IMR-90 (cell line): ENCODE results near the gene PHPT1. TPM values are rescaled to one million over a fixed set of nuclear protein-coding genes. Genes with fewer than 3 reads are reported as not detected.

Source experiments
- ATAC-seq: fragments of 200-7000 bp; cut with Tn5 transposase; 2 replicates; pipeline ENCODE4 v1.9.1; 2020; ENCODE audit warnings: low read depth, mild to moderate bottlenecking, moderate library complexity
- BruUV-seq: library from RNA; stranded (reverse); fragments of 400-500 nt; replicated peaks from 2 replicates; lab custom pipeline; 2021; lab: Mats Ljungman, UMichigan
- CTCF ChIA-PET: fragments of 300-600 bp; formaldehyde crosslinking; extraction: SDS; loops from one replicate; lab custom pipeline; 2021; ENCODE audit warnings: antibody characterized with exemption; lab: Yijun Ruan, JAX
- POLR2A ChIA-PET: fragments of 300-600 bp; sonication (Branson Sonifier 250); formaldehyde crosslinking; loops from one replicate; lab custom pipeline; 2022; ENCODE audit warnings: antibody characterized with exemption; ENCODE audit not compliant: unreplicated experiment; lab: Charles Lee
- DNase-seq: peaks from one replicate; pipeline ENCODE4 v3.0.0; 2013
- H2AFZ ChIP-seq: replicated peaks from 2 replicates; pipeline ENCODE3; 2013; ENCODE audit warnings: low read length, mild to moderate bottlenecking; ENCODE audit not compliant: poor library complexity
- H2AK5ac ChIP-seq: 2 replicates; pipeline ENCODE4 v1.6.1; 2013; ENCODE audit warnings: low read depth, low read length, inconsistent platforms
- H2AK9ac ChIP-seq: replicated peaks from 2 replicates; pipeline ENCODE3; 2013; ENCODE audit warnings: mild to moderate bottlenecking, low read depth, low read length, moderate library complexity; ENCODE audit not compliant: poor library complexity
- H2BK120ac ChIP-seq: 2 replicates; pipeline ENCODE4 v1.6.1; 2013; ENCODE audit warnings: low read depth, low read length, inconsistent platforms
- H2BK15ac ChIP-seq: 3 replicates; pipeline ENCODE4 v1.6.1; 2013; ENCODE audit warnings: low read depth, low read length, inconsistent platforms
- H2BK20ac ChIP-seq: 2 replicates; pipeline ENCODE4 v1.6.1; 2013; ENCODE audit warnings: low read depth, mild to moderate bottlenecking, inconsistent platforms, low read length, moderate library complexity
- H2BK5ac ChIP-seq: 2 replicates; pipeline ENCODE4 v1.6.1; 2013; ENCODE audit warnings: mild to moderate bottlenecking, low read depth, low read length, inconsistent platforms; ENCODE audit not compliant: poor library complexity, severe bottlenecking
- H3K14ac ChIP-seq: replicated peaks from 2 replicates; pipeline ENCODE4 v1.6.1; 2013; ENCODE audit warnings: low read depth, low read length, inconsistent platforms
- H3K18ac ChIP-seq: 2 replicates; pipeline ENCODE4 v1.6.1; 2013; ENCODE audit warnings: low read depth, low read length, control low read depth
- H3K23ac ChIP-seq: 2 replicates; pipeline ENCODE4 v1.6.1; 2013; ENCODE audit warnings: low read depth, low read length, inconsistent platforms
- H3K27ac ChIP-seq: 2 replicates; pipeline ENCODE4 v1.5.1; 2013; ENCODE audit warnings: mild to moderate bottlenecking, control low read depth, low read length; ENCODE audit not compliant: insufficient read depth
- H3K27me3 ChIP-seq: 2 replicates; pipeline ENCODE4 v1.6.1; 2013; ENCODE audit warnings: low read length; ENCODE audit not compliant: control insufficient read depth, insufficient read depth
- H3K36me3 ChIP-seq: 2 replicates; pipeline ENCODE4 v1.6.1; 2013; ENCODE audit warnings: low read length, mixed read lengths; ENCODE audit not compliant: control insufficient read depth, insufficient read depth
- H3K4ac ChIP-seq: 2 replicates; pipeline ENCODE4 v1.6.1; 2013; ENCODE audit warnings: low read depth, low read length, inconsistent platforms
- H3K4me1 ChIP-seq: 2 replicates; pipeline ENCODE4 v1.6.1; 2013; ENCODE audit warnings: low read length, mixed read lengths; ENCODE audit not compliant: control insufficient read depth, insufficient read depth
- H3K4me2 ChIP-seq: 2 replicates; pipeline ENCODE4 v1.6.1; 2013; ENCODE audit warnings: low read depth, mild to moderate bottlenecking, control low read depth, low read length, moderate library complexity
- H3K4me3 ChIP-seq: 2 replicates; pipeline ENCODE4 v1.5.1; 2013; ENCODE audit warnings: low read depth, mild to moderate bottlenecking, control low read depth, low read length, moderate library complexity; ENCODE audit not compliant: insufficient read depth
- H3K56ac ChIP-seq: 2 replicates; pipeline ENCODE4 v1.6.1; 2013; ENCODE audit warnings: low read length, inconsistent platforms; ENCODE audit not compliant: insufficient read depth; ENCODE audit errors: extremely low read depth
- H3K79me1 ChIP-seq, 2 experiments: 2 replicates each; pipeline ENCODE4 v1.6.1; 2013; ENCODE audit warnings: low read length in 2 of 2, inconsistent platforms in 1 of 2, low read depth in 1 of 2
- H3K9ac ChIP-seq: 2 replicates; pipeline ENCODE4 v1.6.1; 2013; ENCODE audit warnings: low read depth, low read length, control low read depth
- H3K9me1 ChIP-seq: 2 replicates; pipeline ENCODE4 v1.6.1; 2013; ENCODE audit warnings: low read length, inconsistent platforms; ENCODE audit not compliant: insufficient read depth
- H3K9me3 ChIP-seq: 2 replicates; pipeline ENCODE4 v1.6.1; 2013; ENCODE audit warnings: low read length; ENCODE audit not compliant: control insufficient read depth, insufficient read depth
- H4K20me1 ChIP-seq: 2 replicates; pipeline ENCODE4 v1.6.1; 2013; ENCODE audit warnings: low read length, inconsistent platforms; ENCODE audit not compliant: insufficient read depth
- H4K5ac ChIP-seq: 2 replicates; pipeline ENCODE4 v1.6.1; 2013; ENCODE audit warnings: mild to moderate bottlenecking, low read depth, low read length, control low read depth
- H4K8ac ChIP-seq, 2 experiments: 2 replicates each; pipeline ENCODE4 v1.6.1; 2013; ENCODE audit warnings: low read depth in 2 of 2, low read length in 2 of 2, control low read depth in 1 of 2, inconsistent platforms in 1 of 2
- H4K91ac ChIP-seq: 2 replicates; pipeline ENCODE4 v1.6.1; 2013; ENCODE audit warnings: low read depth, low read length, inconsistent platforms; ENCODE audit not compliant: insufficient read depth
- MAZ ChIP-seq: IDR thresholded peaks from 2 replicates; pipeline ENCODE4 v1.6.1; 2012; ENCODE audit warnings: low read depth, mild to moderate bottlenecking, low read length, improper control_type of control experiment, moderate library complexity, borderline replicate concordance
- WGBS, 2 experiments: methylation state at CpG; one replicate each; pipeline versions ENCODE4 v1.1.5 to v1.1.7; 2013; ENCODE audit warnings: missing lambda C conversion rate in 2 of 2; ENCODE audit not compliant: insufficient read length in 1 of 2; ENCODE audit errors: extremely low coverage in 2 of 2; 5-methylcytosine and 5-hydroxymethylcytosine counted together
- dilution Hi-C: fragments of 300-500 bp; cut with HindIII; formaldehyde crosslinking; loops from one replicate; pipeline ENCODE4 v1.14.3; 2018; ENCODE audit warnings: low sequenced_read_pairs; ENCODE audit not compliant: unreplicated experiment
- in situ Hi-C: fragments of 300-500 bp; cut with MboI; formaldehyde crosslinking; loops from 3 replicates; pipeline ENCODE4 v1.14.3; 2019; ENCODE audit warnings: low sequenced_read_pairs, inconsistent platforms, mixed read lengths
- intact Hi-C: fragments of 100-400 bp; cut with micrococcal nuclease; formaldehyde crosslinking; loops from 2 replicates; pipeline ENCODE4 v1.10.0; 2022
- polyA plus RNA-seq, 3 experiments: library from polyadenylated mRNA; depleted of rRNA; stranded (reverse); fragments of >200 nt; gene quantifications; 2 replicates each; pipeline ENCODE4 v1.2.3, GENCODE V29; 2012; ENCODE audit warnings: low replicate concordance in 1 of 3
- total RNA-seq: library from RNA; depleted of rRNA; stranded (reverse); fragments of >200 nt; gene quantifications from 2 replicates; pipeline ENCODE4 v1.2.3, GENCODE V29; 2012

PHPT1 gene
- total and polyA plus RNA-seq, 2 of the 4 experiments (the other 2 are of a cell fraction), result 79.8 to 214 TPM

- H4K5ac ChIP-seq, result no peak overlapping the region
- H3K36me3 ChIP-seq, result peaks cover 35% of the 10 kb centered on the region
- H3K18ac ChIP-seq, result no peak overlapping the region
- no peak overlapping the region for H2BK120ac ChIP-seq
- H3K27me3 ChIP-seq, result no peaks in the 10 kb centered on the region
- H3K9ac ChIP-seq, result no peak overlapping the region
- TF ChIP-seq MAZ, result no peak
- H3K4ac ChIP-seq, result no peak overlapping the region
- H3K79me1 ChIP-seq, result peaks cover 16 to 41% of the 10 kb centered on the region in 2 experiments
- peaks cover 12% of the 10 kb centered on the region for H3K4me1 ChIP-seq
- intact Hi-C loops (no loop called here), dilution Hi-C loops (no loop called here), in situ Hi-C loops (no loop called here)
- no peak overlapping the region for H2AK5ac ChIP-seq
- no peak overlapping the region for H2BK15ac ChIP-seq
- POLR2A ChIA-PET, result no interaction called here
- no peak overlapping the region for H2BK20ac ChIP-seq
- 88% methylated on average over 5 of the region's 9 CpGs; no CpG with 5 or more reads in 1 of the 2 experiments for WGBS, 2 experiments
- no peak overlapping the region for H3K23ac ChIP-seq
- H2AK9ac ChIP-seq, result no peak overlapping the region
- no TSS peak for BruUV-seq
- H3K9me3 ChIP-seq, result no peaks in the 10 kb centered on the region
- no peak overlapping the region for H3K56ac ChIP-seq
- no peak overlapping the region for H3K14ac ChIP-seq
- CTCF ChIA-PET, result no interaction called here
- no peak overlapping the region for H2AFZ ChIP-seq
- peaks cover 5% of the 10 kb centered on the region for H3K9me1 ChIP-seq
- no peak for ATAC-seq
- H2BK5ac ChIP-seq, result no peak overlapping the region
- no peak overlapping the region for H3K4me3 ChIP-seq
- H3K27ac ChIP-seq, result no peak overlapping the region
- peaks cover 16% of the 10 kb centered on the region for H4K20me1 ChIP-seq
- no peak overlapping the region for H4K8ac ChIP-seq
- no peak overlapping the region for H3K4me2 ChIP-seq
- H4K91ac ChIP-seq, result no peak overlapping the region
- DNase-seq, result no peak
Observed at GRCh38 chr9:136860529-136860928, 11.3 kb downstream of the PHPT1 start.
